ENCODE results near the gene YIPF1.

DNA sequence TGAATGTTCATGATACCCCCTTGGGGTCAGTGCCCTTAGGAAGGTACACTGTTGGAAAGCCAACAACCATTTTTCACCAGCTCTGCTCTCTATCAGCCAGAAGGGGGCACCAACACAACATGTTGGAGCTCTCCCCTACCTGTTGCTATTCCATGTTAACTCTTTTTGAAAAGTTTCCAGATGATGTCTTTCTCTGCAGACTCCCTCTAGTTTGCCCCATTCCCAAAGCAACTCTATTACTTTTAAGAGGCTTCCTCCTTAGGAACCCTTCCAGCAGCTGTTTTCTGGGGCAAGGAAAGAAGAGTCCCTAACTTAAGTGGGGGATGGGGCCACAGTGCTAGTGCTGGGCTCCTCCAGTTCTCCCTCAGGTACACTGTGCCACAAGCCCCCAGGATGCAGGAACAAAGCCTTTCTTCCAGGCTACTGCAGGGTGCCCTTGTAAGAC lies 28.6 kb downstream of the YIPF1 start:
- TF ChIP-seq ZNF274 (IDR thresholded peaks at IDR 0.05; ENCODE audit: low read depth, low read length) (no peak), YY1 (IDR thresholded peaks at IDR 0.05; ENCODE audit: insufficient read depth, insufficient read length) (no peak)

Measured in NT2/D1 (cell line).